WERI-Rb-1 (cell line): ENCODE results near the gene SCO1.
A peak's percentile ranks its signal among the peaks of the same experiment; 100 is the strongest.
"Not testable (repeated sequence)": the region's sequence is repeated elsewhere in the genome, so short reads cannot be mapped to it uniquely, and the experiment has no call there.

Experiments
- DNase-seq: peaks from one replicate; pipeline ENCODE4 v3.0.0-alpha.2; 2020
- H3K27ac ChIP-seq: fragments of 250-450 bp; sonication (Bioruptor Pico); 2 replicates; pipeline ENCODE4 v1.5.1; 2020; ENCODE audit warnings: mild to moderate bottlenecking, moderate library complexity
- H3K27me3 ChIP-seq: fragments of 250-450 bp; sonication (Bioruptor Pico); 2 replicates; pipeline ENCODE4 v1.5.1; 2021; ENCODE audit warnings: mild to moderate bottlenecking, low read depth, moderate library complexity; ENCODE audit not compliant: insufficient read depth, severe bottlenecking
- H3K36me3 ChIP-seq: fragments of 250-450 bp; sonication (Bioruptor Pico); 2 replicates; pipeline ENCODE4 v1.5.1; 2020; ENCODE audit warnings: mild to moderate bottlenecking, moderate library complexity
- H3K4me3 ChIP-seq: 2 replicates; pipeline ENCODE4 v1.5.1; 2011; ENCODE audit warnings: low read depth, mild to moderate bottlenecking, control low read depth, low read length
- H3K9me3 ChIP-seq: fragments of 250-450 bp; sonication (Bioruptor Pico); 2 replicates; pipeline ENCODE4 v1.5.1; 2021; ENCODE audit warnings: mild to moderate bottlenecking, moderate library complexity; ENCODE audit not compliant: severe bottlenecking
- TF ChIP-seq, protein P1 (sequence below): IDR thresholded peaks from 2 replicates; pipeline ENCODE4 v1.5.1; 2011; ENCODE audit warnings: low read depth, mild to moderate bottlenecking, control low read depth, inconsistent platforms, low read length

SCO1 gene

GRCh38 chr17:10735821-10736220 lies 38.5 kb upstream of the SCO1 start:
- H3K27ac ChIP-seq = no peak overlapping the region
- H3K27me3 ChIP-seq = no peaks in the 10 kb centered on the region
- H3K9me3 ChIP-seq = no peaks in the 10 kb centered on the region
- no peak overlapping the region for H3K4me3 ChIP-seq
- no peak for DNase-seq
- H3K36me3 ChIP-seq = no peaks in the 10 kb centered on the region
- TF ChIP-seq, protein P1, sequence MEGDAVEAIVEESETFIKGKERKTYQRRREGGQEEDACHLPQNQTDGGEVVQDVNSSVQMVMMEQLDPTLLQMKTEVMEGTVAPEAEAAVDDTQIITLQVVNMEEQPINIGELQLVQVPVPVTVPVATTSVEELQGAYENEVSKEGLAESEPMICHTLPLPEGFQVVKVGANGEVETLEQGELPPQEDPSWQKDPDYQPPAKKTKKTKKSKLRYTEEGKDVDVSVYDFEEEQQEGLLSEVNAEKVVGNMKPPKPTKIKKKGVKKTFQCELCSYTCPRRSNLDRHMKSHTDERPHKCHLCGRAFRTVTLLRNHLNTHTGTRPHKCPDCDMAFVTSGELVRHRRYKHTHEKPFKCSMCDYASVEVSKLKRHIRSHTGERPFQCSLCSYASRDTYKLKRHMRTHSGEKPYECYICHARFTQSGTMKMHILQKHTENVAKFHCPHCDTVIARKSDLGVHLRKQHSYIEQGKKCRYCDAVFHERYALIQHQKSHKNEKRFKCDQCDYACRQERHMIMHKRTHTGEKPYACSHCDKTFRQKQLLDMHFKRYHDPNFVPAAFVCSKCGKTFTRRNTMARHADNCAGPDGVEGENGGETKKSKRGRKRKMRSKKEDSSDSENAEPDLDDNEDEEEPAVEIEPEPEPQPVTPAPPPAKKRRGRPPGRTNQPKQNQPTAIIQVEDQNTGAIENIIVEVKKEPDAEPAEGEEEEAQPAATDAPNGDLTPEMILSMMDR = no peak

DNA sequence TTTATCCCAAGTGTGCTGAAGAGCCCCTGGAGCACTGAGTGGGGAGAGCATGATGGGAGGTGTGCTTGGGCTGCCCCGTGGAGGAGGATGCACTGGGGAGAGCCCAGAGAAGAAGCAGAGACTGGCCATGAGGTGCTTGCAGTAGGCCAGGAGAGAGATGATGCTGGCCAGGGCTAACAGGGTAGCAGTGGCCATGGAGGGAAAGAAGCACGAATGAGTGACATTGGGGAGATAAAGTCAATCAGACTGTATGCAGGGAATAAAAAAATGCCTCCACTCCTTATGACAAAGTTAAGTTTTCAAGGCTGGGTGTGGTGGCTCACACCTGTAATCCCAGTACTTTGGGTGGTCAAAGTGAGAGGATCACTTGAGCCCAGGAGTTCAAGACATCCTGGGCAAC lies 37.9 kb upstream of the SCO1 start:
- TF ChIP-seq, protein P1 = no peak
- Histone ChIP-seq H3K27me3 (no peaks in the 10 kb centered on the region), H3K36me3 (no peaks in the 10 kb centered on the region), H3K4me3 (no peak overlapping the region), H3K9me3 (no peaks in the 10 kb centered on the region), H3K27ac (no peak overlapping the region)
- no peak for DNase-seq

DNA sequence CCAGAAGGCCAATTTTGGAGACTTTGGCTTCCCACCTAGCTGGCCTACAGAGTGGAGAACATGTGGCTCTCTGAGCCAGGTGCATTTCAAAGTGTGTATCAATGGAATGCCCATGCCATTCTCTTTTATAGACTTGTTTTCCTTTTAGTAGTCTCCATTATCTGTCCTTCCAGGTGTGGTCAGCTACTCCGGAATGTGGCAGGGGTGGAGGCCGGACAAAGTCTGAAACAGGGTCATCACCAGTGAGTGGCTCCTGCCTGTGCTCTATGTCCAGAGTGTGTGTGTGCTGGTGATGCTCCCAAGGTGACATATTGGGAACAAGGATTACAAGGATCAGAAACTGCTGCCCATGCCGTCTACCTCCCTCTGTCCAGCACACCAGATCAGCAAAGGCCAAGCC lies 36.3 kb upstream of the SCO1 start:
- H3K9me3 ChIP-seq = no peaks in the 10 kb centered on the region
- TF ChIP-seq, protein P1 = no peak
- no peaks in the 10 kb centered on the region for H3K36me3 ChIP-seq
- no peak overlapping the region for H3K4me3 ChIP-seq
- DNase-seq = no peak
- no peaks in the 10 kb centered on the region for H3K27me3 ChIP-seq
- H3K27ac ChIP-seq = no peak overlapping the region

GRCh38 chr17:10732121-10732520 lies 34.8 kb upstream of the SCO1 start:
- H3K27ac ChIP-seq, H3K27me3 ChIP-seq, H3K36me3 ChIP-seq, H3K9me3 ChIP-seq, DNase-seq, H3K4me3 ChIP-seq: not testable (repeated sequence)

GRCh38 chr17:10731408-10731879 lies 34.1 kb upstream of the SCO1 start:
- H3K4me3 ChIP-seq = no peak overlapping the region

GRCh38 chr17:10730247-10730646 lies 32.9 kb upstream of the SCO1 start:
- H3K36me3 ChIP-seq, DNase-seq, H3K27me3 ChIP-seq, H3K9me3 ChIP-seq, H3K27ac ChIP-seq: not testable (repeated sequence)
- peak overlapping the region; percentile 35 for H3K4me3 ChIP-seq

More at GRCh38 chr17:10731408-10731879, 34.1 kb upstream of the SCO1 start:
- Histone ChIP-seq H3K27ac (no peak overlapping the region), H3K9me3 (no peaks in the 10 kb centered on the region), H3K36me3 (no peaks in the 10 kb centered on the region), H3K27me3 (no peaks in the 10 kb centered on the region)
- TF ChIP-seq, protein P1 = no peak
- no peak for DNase-seq
